Activated CD8-positive, alpha-beta memory T cell treated with anti-CD3 and anti-CD28 coated beads for 1 hour (primary cell): ENCODE measurements around the gene HOXB13.

Experiments used
- DNase-seq, 2 donors: peaks; one replicate each; pipeline ENCODE4 v3.0.0-alpha.2; 2020; ENCODE audit warnings: low read depth in 1 of 2; ENCODE audit errors: extremely low read depth in 1 of 2

The HOXB13 gene

GRCh38 chr17:48728232-48729231 lies at the start of gene HOXB13:
Gene HOXB13, minus strand, starts transcription at chr17:48728750. Its CDS starts 157 bp downstream, at chr17:48728593.
- DNase-seq = no peak

- DNase-seq = no peak
Observed at GRCh38 chr17:48776602-48777001, 48.1 kb upstream of the HOXB13 start.

GRCh38 chr17:48773245-48773644 lies 44.7 kb upstream of the HOXB13 start:
- DNase-seq = no peak

- no peak for DNase-seq
Observed at GRCh38 chr17:48770954-48771353, 42.4 kb upstream of the HOXB13 start.

GRCh38 chr17:48769009-48769675 lies 40.6 kb upstream of the HOXB13 start:
- no peak for DNase-seq

GRCh38 chr17:48767263-48767774 lies 38.8 kb upstream of the HOXB13 start:
- DNase-seq = no peak

GRCh38 chr17:48761114-48761513 lies 32.6 kb upstream of the HOXB13 start:
- no peak for DNase-seq

- no peak for DNase-seq
Observed at GRCh38 chr17:48760411-48760810, 31.9 kb upstream of the HOXB13 start.

- DNase-seq = no peak
Observed at GRCh38 chr17:48759288-48759687, 30.7 kb upstream of the HOXB13 start.

- DNase-seq = no peak
Observed at GRCh38 chr17:48757524-48757961, 29.0 kb upstream of the HOXB13 start.

- DNase-seq = no peak
Observed at GRCh38 chr17:48756830-48757251, 28.3 kb upstream of the HOXB13 start.

GRCh38 chr17:48755356-48755755 lies 26.8 kb upstream of the HOXB13 start:
- DNase-seq = no peak

- DNase-seq = no peak
Observed at GRCh38 chr17:48754500-48755261, 26.1 kb upstream of the HOXB13 start.

GRCh38 chr17:48753794-48754499 lies 25.4 kb upstream of the HOXB13 start:
- DNase-seq = no peak

GRCh38 chr17:48752399-48753288 lies 24.1 kb upstream of the HOXB13 start:
- no peak for DNase-seq

- no peak for DNase-seq
Observed at GRCh38 chr17:48751733-48752398, 23.3 kb upstream of the HOXB13 start.

GRCh38 chr17:48751172-48751571 lies 22.6 kb upstream of the HOXB13 start:
- DNase-seq = no peak

- DNase-seq = no peak
Observed at GRCh38 chr17:48749621-48750553, 21.3 kb upstream of the HOXB13 start.
